NOMO-1 (cell line): Measurements from ENCODE around the gene KRT33B.
A peak's percentile ranks its signal among the peaks of the same experiment; 100 is the strongest.
"Not testable (repeated sequence)": the region's sequence is repeated elsewhere in the genome, so short reads cannot be mapped to it uniquely, and the experiment has no call there.

ENCODE experiments used
- DNase-seq, 2 experiments: peaks; one replicate each; lab custom pipeline; 2025; ENCODE audit not compliant: unreplicated experiment in 2 of 2; lab: John Stamatoyannopoulos, UW

KRT33B gene

DNA sequence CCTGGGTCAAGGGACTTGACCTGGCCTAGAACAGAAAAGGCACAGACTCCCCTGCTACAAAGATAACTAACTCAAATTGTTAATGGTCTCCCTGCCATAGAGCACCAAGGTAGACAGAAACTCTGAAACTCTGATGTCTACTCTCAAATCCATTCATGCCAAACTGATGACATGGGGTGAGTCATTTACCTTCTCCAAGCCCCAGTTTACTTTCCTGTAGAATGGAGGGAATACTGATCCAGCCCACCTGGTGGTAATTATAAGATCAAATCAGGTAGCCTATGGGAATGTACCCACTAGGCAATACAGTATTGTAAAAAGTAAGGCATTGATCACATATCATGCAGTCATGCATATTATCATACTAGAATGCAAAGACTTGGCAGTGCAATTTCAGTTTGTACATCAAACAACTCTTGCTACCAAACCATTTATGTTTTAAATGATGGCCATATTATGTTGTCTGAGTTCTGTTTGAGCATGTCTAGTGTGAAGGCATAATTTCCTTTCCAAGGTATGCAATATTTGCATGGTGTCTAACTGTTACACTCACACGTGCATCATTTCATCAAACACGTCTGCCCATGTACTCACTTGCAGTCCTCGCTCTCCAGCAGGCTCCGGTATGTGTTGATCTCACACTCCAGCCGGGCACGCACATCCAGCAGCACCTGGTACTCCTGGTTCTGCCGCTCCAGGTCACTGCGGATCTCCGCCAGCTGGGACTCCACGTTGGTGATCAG, 24.8 kb upstream of the KRT33B start:
- no peak for DNase-seq

DNA sequence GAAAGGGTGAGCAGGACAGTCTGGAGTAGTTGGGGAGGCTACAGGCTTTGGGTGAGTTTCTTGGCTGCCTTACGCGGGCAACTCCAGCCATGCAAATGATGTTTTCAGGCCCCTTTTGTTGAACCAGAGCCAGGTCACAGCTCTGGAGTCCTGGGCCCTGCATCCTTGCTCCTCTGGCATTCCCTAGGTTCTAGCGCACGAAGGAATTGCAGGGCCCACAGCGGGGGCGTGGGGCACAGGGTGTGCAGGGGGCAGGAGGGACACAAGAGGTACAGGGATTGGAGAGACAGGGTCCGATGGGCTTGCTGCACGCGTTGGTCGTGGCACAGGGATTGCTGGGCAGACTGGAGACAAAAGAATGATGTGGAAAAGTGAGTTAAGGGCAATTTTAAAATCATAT, 24.2 kb upstream of the KRT33B start:
- DNase-seq = no peak

DNA sequence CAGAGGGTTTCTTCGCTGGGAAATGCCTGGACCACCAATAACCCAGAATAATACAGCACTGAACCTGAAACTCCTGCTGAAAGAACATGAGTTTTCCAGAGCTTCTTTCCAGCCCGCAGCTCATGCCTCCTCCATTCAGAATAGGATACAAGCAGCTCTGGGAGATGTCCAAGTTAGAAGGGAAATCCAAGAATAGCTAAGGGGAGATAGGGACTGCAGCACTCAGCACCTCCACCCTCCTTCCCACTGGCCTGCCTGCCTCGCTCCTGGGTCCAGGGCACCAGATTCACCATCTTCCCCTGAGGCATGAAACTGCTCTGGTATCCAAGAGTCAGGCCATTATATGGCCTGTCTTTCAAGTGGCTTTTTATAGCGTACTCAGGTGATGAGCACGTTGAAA, 23.7 kb upstream of the KRT33B start:
- no peak for DNase-seq

DNA sequence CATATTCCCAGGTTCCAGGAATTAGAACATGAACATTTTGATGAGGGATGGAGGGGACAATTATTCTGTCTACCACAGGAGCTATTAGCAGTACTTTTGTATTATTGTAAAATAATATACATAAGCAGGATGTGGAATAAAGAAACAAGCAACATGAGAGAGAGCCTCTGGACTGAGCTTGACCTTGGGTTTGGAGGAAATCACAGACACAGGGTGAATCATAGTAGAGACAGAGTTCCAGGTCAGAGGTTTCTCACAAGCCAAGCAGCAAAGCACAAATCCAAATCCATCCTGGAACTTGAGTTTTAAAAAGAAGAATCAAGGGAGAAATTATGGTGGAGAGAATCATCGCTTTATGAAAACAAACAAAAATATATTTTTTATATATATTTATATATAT, 22.7 kb upstream of the KRT33B start:
- DNase-seq = no peak

DNA sequence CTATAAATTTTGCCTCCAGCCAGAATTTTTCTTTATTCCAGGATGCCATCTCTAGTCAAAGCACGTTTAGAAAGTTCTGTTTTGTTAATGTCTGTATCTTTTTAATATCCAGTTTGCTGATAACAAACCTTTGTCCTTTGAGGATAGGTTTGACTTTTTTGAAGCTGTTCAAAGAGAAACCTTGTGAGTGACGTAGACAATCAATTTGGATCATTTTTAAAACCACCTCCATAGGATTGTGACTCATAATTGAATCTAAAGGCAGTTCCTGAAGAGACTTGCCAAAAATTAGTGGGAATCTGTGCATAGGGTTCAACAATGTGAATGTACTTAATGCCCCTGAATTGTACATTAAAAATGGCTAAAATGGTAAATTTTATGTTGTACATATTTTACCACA, 21.9 kb upstream of the KRT33B start:
- no peak for DNase-seq

- no peak for DNase-seq
Observed at GRCh38 chr17:41390411-41390938, 20.9 kb upstream of the KRT33B start.

GRCh38 chr17:41387670-41388069, 18.1 kb upstream of the KRT33B start:
- no peak for DNase-seq

DNA sequence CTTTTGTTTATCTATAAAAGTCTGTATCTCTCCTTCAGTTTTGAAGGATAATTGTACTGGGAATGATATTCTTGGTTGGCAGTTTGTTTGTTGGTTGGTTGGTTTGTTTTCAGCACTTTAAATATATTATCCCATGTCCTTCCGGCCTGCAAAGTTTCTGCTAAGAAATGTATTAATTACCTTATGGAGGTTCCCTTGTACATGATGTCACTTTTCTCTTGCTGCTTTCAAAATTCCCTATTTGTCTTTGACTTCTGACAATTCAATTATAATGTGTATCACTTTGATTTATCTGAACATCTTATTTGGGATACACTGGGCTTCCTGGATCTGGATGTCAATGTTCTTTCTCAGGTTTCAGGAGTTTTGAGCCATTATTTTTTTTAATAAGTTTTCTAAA, 16.6 kb upstream of the KRT33B start:
- no peak for DNase-seq

DNA sequence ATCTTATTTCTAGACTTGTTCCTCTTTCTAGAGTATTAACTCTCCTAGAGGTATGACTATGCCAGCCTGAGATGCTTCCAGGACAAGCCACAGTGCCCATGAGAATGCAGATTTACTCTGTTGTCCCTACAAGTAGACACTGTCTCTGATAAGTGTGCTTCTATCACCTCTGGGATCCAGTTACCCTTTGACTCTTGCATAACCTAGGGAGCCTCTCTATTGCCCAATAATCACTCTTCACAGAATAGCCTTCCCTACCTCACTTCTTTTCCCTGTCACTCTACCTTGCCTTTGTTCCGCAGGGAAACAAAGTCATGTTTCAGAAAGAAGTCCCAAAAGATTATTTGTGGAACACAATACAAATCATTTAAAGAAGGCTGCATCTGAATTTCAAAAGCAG, 14.1 kb upstream of the KRT33B start:
- DNase-seq = peak; percentile 13 to 81

- no peak for DNase-seq
Observed at GRCh38 chr17:41382394-41382793, 12.8 kb upstream of the KRT33B start.

DNA sequence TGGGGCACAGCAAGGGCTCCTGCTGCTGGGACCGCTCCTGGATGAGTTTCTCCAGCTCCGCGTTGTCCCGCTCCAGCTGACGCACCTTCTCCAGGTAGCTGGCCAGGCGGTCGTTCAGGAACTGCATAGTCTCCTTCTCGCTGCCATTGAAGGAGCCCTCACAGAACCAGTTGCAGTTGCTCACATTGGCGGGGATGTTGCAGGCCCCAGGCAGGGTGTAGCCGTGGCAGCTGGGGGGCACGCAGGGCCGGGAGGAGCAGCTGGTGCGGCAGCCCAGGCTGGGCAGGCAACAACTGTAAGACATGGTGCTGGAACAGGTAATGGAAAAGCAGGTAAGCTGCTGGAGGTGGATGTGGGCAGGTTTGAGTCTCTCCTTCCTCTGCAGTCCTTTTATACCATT, 12.3 kb upstream of the KRT33B start, which contains the start of gene KRT34:
Gene KRT34 (minus strand): TSS at position 364 of the 400 bp plus-strand sequence. CDS start 60 bp downstream, at position 304.
- DNase-seq = not testable (repeated sequence)

DNA sequence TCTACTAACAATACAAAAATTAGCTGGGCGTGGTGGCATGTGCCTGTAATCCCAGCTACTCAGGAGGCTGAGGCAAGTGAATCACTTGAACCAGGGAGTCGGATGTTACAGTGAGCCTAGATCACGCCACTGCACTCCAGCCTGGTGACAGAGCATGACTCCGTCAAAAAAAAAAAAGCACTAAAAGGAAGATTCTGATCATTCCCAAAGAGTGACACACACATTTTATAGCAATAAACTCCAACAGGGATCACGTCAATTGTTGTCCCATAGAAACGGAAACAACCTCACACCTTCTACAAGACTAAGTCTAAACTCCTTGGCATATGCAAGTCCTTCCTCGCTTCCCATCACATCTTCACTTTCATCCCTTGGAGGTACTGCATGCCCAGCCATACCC, 10.5 kb upstream of the KRT33B start:
- not testable (repeated sequence) for DNase-seq

- no peak for DNase-seq
Observed at GRCh38 chr17:41377546-41377945, 7.9 kb upstream of the KRT33B start.

DNA sequence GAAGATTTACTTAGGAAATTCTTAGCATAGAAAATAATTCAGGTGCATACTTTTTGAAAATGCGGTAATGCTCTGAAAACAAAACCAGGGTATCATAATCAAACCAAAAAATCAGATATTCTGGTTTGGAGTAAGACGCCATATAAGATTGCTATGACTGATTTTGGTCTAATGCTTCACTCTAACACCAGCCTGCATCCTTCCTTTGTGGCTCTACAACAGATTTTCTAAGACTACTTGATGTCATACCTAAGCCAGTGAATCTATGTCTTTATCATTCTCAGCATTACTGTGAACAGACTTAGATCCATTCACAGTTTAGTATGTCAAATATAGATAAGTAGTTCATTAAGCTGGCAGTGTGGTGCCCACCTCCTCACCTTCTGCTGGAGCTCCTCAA, 590 bp downstream of the KRT33B start:
- no peak for DNase-seq

DNA sequence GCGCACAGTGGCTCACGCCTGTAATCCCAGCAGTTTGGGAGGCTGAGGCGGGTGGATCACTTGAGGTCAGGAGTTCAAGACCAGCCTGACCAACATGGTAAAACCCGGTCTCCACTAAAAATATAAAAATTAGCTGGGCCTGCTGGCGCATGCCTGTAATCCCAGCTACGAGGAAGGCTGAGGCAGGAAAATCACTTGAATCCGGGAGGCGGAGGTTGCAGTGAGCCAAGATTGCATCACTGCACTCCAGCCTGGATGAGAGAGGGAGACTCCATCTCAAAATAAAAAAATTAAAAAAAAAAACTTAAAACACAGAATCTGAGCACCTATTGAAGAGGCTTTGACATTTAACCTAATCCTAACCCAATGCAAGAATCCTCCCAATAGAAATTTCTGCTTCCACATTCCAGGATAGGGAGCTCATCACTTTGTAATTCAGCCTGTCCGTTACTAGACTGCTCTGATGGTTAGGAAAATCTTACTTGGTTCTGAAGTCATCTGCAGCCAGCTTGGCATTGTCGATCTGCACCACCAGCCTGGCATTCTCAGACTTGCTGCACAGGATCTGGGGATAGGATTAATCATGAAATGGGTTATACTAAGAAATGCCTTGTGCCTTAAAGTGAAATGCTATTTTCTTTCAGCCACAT, 2.1 kb downstream of the KRT33B start:
- no peak for DNase-seq

DNA sequence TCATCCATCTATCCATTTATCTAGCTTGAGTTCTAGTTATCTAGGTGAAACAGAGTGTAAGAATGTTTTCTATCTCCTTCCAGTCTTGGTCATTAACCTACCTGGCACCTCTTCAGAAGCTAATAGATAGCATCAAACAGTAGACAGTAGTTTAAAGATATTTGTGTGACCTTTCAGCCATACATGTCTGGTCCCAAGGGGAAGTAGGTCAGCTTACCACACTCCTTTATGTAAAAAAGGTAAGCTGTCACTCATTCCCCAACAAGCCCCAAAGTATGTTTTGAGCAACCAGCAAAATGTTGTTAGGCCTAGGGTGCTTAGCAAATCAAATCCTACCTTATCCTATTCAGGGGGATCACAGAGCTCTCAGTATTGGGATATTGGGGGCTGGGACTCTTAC, 3.5 kb downstream of the KRT33B start:
- no peak for DNase-seq

DNA sequence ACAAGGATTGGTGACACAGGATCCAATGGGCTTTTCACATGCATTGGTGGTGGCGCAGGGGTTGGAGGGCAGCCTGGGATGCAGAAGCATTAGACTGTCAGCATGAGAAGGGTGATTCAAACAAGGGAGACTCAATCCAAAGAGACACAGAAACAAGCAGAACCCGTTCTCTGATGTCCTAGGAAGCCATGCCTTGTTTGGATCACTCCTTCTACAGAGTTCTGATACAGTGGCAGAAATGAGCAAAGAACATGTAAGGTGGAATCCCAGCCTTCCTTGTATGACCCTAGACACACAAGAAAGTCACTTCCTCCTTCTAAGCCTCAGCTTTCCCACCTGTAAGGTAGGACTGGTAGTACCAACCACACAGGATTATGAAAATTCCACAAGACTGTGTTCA, 5.7 kb downstream of the KRT33B start:
- no peak for DNase-seq

DNA sequence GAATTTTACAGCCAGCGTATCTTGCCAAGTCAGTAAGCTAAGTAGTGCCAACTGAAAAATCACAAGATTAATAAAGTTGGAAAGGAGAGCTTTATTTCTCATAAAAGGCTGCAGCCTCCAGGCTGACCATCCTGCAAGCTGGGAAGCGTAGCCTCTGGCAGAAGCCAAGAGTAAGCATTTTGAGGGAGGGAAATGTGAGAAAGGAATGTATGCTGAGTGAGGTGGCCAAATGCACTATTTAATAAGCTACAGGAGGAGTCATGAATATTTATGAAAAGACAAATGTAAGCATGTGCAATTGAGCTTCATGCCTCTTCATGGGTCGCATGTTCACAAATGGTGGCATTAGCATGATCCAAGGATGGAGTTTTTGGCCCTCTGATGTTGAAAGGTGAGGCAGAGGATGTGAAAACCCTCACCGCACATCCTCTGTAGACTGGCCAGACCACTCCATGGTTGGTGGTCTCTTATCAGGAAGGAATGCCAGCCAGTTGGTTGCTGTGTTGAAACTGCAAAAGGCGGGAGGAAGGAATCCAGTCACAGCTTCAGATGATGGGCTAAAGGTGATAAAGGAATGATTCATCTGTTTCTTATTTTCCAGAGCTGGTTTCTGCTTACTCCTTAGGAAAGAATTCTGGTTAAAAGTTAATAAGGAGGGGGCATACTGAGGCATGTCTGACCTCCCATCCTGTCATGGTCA, 9.2 kb downstream of the KRT33B start:
- no peak for DNase-seq

GRCh38 chr17:41354536-41354935, 15.1 kb downstream of the KRT33B start:
- DNase-seq = peak; percentile 68 to 96

DNA sequence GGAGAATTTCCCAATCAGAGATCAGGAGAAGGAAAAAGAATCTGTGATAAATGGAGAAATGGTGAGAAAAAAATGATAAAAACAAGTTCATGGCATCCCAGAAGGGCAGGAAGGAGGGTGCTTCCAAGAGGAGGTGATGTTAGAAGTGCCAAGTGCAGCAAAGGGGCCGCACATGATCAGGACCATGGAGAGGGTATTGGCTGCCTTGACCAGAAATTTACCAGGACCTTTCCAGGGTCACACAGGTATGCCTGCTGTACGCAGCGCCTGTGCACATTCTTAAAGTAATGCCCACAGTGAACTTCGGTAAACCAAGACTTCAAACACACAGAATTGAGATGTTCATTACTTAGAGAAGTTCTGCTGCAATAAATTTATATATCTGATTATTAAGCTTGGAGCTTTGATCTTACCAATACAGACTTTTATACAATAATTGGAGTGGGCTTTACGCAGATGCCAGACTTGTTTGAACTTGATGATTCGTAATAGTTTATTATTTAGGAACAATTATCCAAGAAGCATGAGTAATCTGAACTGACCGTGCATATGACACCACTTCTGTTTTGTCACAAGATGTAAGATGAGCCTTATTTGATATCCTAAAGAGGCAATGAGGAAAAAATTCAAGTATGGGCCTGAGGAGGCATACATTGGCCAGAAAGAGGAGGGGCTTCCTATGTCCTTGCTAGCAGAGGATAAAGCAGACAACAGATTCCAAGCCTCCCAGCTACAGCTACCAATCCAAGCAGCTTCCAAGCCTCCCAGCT, 16.8 kb downstream of the KRT33B start:
- no peak for DNase-seq

DNA sequence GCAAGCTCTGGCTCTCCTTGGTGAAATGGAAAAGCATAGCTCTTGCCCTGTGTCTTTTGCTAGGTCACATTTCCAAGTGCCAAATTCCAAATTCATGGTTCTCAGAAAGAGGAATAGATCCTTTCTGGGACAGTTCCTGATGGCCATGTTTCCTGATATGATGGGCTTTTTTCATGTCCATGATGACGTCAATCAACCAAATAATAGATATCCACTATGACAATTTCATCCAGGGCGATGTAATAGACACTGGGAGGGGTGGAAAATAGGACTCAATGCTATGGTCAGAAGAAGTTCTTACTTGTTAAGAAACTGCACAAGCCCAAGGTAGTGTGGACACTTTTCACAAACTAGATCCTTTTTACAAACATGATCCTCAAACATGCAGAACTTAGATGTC, 18.4 kb downstream of the KRT33B start:
- DNase-seq = no peak
